ENCODE measurements around the gene SCAMP1.

DNA sequence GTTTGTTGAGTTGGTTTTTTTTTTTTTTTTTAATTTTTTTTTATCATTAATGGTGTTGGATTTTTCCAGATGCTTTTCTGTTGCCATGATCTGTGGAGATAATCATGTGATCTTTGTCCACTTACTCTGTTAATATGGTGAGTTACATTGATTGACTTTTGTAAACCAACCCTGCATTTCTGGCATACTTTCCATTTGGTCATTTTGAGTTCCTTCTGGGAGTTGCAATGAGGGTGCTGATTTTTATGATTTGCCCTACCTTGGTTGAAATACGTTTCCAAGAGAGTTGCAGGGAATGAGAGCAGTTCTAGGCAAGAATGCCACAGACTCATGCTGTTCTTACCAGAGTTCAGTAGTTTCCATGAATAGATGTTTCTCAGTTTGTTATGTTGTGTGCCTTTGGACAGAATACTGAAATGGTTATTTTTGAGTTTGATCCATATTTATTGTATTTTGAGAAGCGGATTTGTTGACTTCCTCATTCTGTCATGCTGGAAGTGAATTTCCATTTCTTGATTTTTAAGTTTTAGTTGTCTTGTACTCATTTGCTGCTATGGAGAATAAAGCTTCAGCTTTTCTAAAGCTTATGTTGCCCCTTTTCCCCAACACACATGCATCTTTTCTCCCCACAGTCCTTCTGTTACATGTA is 69.0 kb downstream of the SCAMP1 start:
- TF ChIP-seq FOXP2 (optimal IDR thresholded peaks at IDR 0.05; ENCODE audit: control extremely low read depth, extremely low read length, insufficient read depth) (no peak), EZH2 (IDR thresholded peaks at IDR 0.05) (no peak), POLR2AphosphoS5 (IDR thresholded peaks at IDR 0.05; ENCODE audit: borderline replicate concordance, low read depth, low read length) (no peak)
